ENCODE data around the gene LRP1B. TPM values are rescaled to one million over a fixed set of nuclear protein-coding genes. Genes with fewer than 3 reads are reported as not detected.
"Not testable (repeated sequence)": the region's sequence is repeated elsewhere in the genome, so short reads cannot be mapped to it uniquely, and the experiment has no call there.

LRP1B gene
- total RNA-seq, 1 donor from 2014 or later: 71.4 TPM

DNA sequence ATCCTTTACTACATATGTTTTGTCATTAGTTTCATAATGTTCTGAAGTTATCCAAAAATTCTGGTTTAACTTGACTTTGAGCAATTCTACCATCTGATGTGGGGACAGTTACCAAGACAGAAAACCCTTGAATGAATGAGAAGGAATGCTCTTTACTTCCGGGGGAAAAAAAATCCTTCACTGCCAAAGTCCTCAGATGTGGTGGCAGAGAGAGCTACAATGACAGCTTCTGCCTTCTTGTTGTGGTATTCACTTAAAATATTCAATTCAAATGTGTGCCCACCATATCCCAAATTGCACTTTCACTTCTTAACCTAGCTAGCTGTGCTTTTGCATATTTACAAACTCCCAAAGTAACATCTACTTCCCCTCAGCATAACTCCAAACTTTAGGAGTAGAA is 1818.9 kb downstream of the LRP1B start:
- no peak for DNase-seq

DNA sequence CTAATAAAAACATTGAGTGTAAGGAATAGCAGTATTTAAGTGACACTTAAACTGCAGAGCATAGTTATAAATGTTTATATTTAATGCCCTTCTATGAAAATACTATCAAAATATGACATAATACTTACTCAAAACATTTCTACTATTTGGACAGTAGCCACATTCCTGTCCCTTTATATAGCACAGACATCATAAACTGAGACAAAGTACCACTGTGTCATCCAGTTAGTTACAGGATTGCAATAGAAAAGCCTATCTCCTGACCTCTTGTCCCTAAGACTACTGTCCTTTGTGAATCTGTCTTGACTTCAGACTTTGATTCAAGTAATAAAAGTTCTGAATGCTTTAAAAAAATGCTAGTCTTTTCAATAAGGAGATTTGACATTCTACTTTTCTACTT is 1822.1 kb downstream of the LRP1B start:
- no peak for DNase-seq

DNA sequence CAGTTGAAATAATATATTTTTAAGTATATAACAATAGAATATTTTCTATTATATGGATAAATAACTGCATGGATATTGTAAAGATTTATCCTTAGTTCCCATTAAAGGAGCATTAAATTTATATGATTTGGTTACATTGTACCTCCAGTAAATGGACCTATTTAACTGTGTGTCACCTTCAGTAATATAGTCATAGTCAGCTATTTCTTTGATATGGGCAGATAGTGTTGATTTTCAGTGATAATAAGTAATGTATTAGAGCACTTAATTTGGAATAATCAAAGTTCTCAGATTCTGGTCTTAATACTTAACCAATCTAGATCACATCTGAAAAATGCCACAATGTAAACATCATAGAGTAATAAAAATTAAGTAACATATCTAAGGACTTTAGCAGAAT is 1823.3 kb downstream of the LRP1B start:
- DNase-seq: no peak

DNA sequence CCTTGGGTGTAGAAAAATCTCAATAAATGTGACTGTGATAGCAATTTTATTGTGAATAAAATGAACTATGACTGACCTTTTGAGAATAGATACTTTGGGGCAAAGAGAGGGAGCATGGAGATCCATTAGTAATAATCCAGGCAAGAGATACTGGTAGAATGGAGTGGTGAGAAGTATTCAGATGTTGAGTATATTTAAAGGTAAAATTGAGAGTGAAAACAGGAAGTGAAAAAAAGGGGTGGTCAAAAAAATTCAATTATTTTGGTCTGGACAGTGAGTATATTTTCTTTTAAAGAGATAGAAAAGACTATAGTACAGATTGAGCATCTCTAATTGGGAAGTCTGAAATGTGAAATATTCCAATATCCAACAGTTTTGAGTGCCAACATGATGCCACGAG is 1835.0 kb downstream of the LRP1B start:
- no peak for DNase-seq

DNA sequence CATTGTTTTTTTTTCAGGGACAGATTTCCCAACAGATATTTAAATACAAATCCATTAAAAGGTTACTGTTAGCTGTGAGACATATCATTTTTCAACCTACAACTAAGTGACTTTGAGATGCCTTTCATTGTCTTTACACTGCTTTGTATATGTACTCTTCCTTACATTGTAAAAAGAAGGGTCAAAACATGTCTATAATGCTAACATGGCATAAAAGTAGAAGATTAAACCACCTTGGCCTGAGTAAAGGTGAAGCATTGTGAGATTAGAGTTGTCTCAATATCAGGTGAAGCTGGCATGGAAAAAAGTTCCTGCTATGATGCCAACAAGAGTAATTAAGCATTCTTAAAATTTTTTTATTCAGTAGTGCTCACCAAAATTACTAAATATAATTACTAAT is 1842.1 kb downstream of the LRP1B start:
- no peak for DNase-seq

- DNase-seq: no peak
Measured at GRCh38 chr2:140288213-140288612, 1842.6 kb downstream of the LRP1B start.

- no peak for DNase-seq
Measured at GRCh38 chr2:140286377-140286776, 1844.4 kb downstream of the LRP1B start.

DNA sequence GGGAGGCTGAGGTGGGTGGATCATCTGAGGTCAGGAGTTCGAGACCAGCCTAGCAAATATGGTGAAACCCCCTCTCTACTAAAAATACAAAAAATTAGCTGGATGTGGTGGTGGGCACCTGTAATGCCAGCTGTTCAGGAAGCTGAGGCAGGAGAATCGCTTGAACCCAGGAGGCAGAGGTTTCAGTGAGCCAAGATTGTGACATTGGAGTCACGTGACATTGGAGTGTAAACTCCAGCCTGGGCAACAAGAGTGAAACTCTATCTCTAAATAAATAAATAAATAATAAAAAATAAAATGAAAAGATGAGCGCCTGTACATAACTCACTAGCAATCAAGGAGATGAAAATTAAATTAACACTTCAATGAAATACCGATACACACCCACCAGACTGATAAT is 1853.5 kb downstream of the LRP1B start:
- DNase-seq: not testable (repeated sequence)

GRCh38 chr2:140276661-140277060 is 1854.2 kb downstream of the LRP1B start:
- no peak for DNase-seq

DNA sequence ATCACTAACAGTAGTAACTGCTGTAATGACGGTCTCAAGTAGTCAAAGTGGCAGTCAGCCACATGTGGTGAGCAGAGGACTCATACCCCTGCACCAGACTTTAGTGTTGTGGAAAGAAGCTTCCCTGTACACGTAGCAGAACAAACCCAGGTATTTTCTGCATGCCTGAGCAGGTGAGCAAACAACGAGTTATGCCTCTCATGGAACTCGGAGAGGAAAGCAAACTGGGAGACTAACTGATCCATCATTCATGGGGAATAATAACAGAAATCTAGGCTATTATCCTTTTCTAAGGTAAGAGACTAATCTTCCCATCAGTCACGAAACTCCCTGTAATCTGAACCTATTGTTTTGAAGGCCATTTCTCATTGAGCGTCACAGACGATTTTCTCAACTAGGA is 1855.4 kb downstream of the LRP1B start:
- DNase-seq: no peak

- no peak for DNase-seq
Measured at GRCh38 chr2:140274891-140275290, 1855.9 kb downstream of the LRP1B start.

GRCh38 chr2:140273958-140274357 is 1856.9 kb downstream of the LRP1B start:
- DNase-seq: no peak

DNA sequence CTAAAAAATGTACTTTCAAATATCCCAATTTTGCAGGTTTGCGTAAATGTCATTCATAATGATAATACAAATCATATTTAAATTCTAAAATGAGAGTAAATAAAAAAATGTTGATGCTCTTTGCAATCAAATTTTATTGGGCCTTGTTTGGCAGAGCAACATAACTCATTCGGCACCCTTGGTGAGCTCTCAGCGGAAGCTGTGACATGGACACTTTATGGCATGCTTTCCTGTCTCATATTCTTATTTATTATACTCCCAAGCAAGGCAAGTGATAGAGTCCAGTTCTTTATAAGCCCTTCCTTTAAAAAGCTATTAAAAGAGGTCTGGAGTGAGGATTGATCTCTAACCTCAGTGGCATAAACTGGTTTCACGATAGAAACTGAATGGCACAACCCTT is 1857.4 kb downstream of the LRP1B start:
- no peak for DNase-seq

- no peak for DNase-seq
Measured at GRCh38 chr2:140270224-140270623, 1860.6 kb downstream of the LRP1B start.

- no peak for DNase-seq
Measured at GRCh38 chr2:140269000-140269399, 1861.8 kb downstream of the LRP1B start.

DNA sequence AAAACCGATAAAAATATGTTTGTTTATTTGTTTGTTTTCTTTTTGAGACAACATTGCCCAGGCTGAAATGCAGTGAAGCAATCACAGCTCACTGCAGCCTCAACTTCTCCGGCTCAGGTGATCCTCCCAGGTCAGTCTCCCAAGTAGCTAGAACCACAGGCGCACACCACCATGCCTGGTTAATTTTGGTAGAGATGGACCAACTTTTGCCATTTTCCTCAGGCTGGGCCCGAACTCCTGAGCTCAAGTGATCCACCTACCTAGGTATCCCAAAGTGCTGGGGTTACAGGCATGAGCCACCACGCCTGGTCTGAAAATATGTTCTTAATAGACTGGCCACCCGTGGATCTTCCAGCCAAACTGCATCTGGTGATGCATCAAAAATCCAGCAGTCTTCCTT is 1867.9 kb downstream of the LRP1B start:
- DNase-seq: no peak

DNA sequence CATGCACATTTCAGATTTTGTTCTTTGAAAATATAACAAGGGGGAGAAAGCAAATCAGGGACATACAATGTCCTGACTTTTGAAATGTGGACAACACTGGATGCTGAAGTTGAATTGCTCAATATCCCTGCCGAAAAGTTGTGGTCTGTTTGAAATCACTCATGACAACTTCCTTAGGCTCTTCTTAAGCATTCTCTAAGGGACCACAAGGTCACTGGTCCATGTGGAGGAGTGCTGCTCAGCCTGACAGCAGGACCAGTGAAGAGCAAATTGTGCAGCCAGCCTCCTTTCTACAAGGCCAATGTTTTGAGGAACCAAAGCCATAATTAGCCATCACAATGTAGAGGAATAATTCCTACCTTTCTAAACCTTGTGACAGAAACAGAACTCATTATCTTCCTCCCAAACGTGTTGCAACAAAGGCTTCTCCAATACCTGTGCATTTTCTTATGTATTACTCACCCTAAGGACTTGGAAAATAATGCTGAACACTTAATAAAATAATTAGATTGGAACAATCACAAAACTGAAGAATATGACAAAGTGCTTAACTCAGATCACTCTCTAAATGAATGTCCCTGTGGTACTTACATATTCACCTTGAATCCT is 1873.0 kb downstream of the LRP1B start:
- no peak for DNase-seq

DNA sequence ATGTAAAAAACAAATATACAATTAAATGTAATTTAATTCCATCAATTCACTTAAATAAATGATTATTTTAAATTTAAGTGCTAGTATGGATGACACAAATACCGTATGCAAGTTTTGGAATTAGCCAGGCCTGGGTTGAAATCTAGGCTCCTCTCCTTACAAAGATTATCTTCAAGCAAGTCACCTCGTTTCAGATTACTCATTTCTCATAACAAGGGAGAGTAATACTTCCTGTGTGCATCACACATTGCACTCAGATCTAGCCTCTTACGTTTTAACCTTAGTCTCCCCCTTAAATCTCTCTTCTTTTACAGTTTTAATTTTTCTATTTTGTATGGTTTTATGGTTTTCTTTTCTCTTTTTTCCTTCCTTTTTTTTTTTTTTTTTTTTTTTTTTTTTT is 1874.7 kb downstream of the LRP1B start:
- DNase-seq: no peak

DNA sequence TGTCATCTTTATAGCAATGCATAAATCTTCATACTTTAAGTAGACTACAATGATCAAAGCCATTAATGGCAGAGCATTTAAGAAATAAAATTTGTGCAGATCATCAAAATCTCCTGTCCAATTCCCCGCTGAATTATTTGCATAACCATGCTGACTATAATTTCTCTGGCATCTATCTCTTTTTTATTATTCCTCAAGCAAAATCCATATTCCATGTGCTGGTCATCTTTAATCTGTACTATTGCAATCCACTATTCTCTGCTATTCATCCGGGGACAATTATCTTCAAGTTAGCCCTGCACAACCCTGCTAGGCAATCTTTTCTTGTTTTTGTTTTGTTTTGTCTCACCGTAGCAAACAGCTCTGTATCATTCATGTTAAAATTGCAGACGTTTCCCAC is 1881.0 kb downstream of the LRP1B start:
- no peak for DNase-seq

DNA sequence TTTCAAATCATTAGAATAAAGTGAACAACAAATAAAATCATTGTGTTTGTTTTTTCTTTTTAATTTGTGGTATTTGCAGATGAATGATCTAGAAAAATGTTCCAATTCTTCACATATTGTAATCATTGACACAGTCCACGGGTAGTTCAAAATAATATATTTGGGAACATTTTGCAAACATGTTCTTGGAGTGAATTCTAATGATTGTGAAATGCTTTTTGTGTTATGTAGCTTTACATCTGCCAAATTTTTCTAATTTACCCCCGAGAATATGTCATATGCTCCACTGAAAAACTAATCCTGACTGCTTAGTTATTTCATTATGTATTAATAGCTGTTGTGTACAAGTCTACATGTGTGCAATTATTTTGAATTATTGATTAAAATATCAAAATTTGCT is 1882.2 kb downstream of the LRP1B start:
- DNase-seq: no peak

GRCh38 chr2:140247451-140248195 is 1883.2 kb downstream of the LRP1B start:
- DNase-seq: no peak

- no peak for DNase-seq
Measured at GRCh38 chr2:140246957-140247356, 1883.9 kb downstream of the LRP1B start.

DNA sequence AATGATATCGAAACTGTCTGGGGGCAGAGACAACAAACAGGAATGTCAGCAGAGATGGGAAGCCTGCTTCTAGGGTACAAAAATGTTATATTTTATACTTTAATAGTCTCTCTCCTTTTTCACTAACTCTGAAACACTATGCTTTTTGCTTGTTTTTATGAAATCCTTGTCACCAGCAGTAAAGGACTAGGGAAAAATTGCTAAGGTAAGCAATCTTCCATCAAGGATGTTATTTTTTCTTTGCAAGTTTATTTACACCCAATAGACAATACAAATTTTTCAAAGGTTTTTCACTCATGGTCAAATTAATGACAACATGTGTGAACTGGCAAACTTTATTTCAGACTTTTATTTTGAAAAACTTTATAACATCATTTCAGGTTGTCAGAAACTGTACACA is 1884.8 kb downstream of the LRP1B start:
- DNase-seq: no peak

GRCh38 chr2:140242889-140243288 is 1887.9 kb downstream of the LRP1B start:
- DNase-seq: no peak

Data from occipital lobe (tissue), 2 donors.